Left lung (tissue), 14 donors: Measurements from ENCODE around the gene OR4C13. TPM values are rescaled to one million over a fixed set of nuclear protein-coding genes. Genes with fewer than 3 reads are reported as not detected.
"Not testable (repeated sequence)": the region's sequence is repeated elsewhere in the genome, so short reads cannot be mapped to it uniquely, and the experiment has no call there.

ENCODE experiments used
- ATAC-seq: fragments of 200-7000 bp; cut with Tn5 transposase; one replicate; pipeline ENCODE4 v1.9.1; 2020; ENCODE audit warnings: moderate library complexity
- DNase-seq, 4 donors: peaks; one replicate each; pipeline ENCODE4 v3.0.0-alpha.2; 2013 to 2020
- H3K27ac ChIP-seq, 2 donors: fragments of 200-600 bp; sonication (generic) in 1 of 2; one replicate each; pipeline versions ENCODE4 v1.5.0 to v1.8.0; 2020 to 2021
- H3K27me3 ChIP-seq, 2 donors: fragments of 200-600 bp; sonication (generic) in 1 of 2; one replicate each; pipeline versions ENCODE4 v1.5.0 to v1.8.0; 2020 to 2021
- H3K36me3 ChIP-seq, 2 donors: fragments of 200-600 bp; sonication (generic) in 1 of 2; one replicate each; pipeline versions ENCODE4 v1.5.0 to v1.8.0; 2020 to 2021
- H3K4me1 ChIP-seq, 2 donors: fragments of 200-600 bp; one replicate each; pipeline ENCODE4 v1.8.0; 2021
- H3K4me3 ChIP-seq, 2 donors: fragments of 200-600 bp; sonication (generic) in 1 of 2; one replicate each; pipeline versions ENCODE4 v1.5.0 to v1.8.0; 2020 to 2021; ENCODE audit warnings: mild to moderate bottlenecking in 1 of 2
- H3K9me3 ChIP-seq, 2 donors: fragments of 200-600 bp; sonication (generic) in 1 of 2; one replicate each; pipeline versions ENCODE4 v1.5.0 to v1.8.0; 2020 to 2021
- intact Hi-C, 2 donors: fragments of 100-400 bp; cut with DNase I; formaldehyde crosslinking; loops; one replicate each; pipeline versions ENCODE4 v1.11.2 to v1.14.2; 2022
- long read RNA-seq, 12 donors: library from polyadenylated mRNA in 2 of 12; unstranded in 2 of 12; transcript quantifications; one replicate each; pipeline ENCODE4 v2.0.0 and lab custom pipeline, GENCODE V29; 2019 to 2026
- polyA plus RNA-seq, 6 donors: library from polyadenylated mRNA; unstranded; fragments of 120-200 nt; gene quantifications; one replicate each; pipeline ENCODE4 v1.2.1, GENCODE V29; 2013; ENCODE audit not compliant: insufficient read length in 6 of 6
- total RNA-seq, 2 donors: library from RNA; stranded (reverse); fragmentation: NEBNext Ultra II Directional; extraction: Animal tissue kit (Norgen Biotek cat#: 25700); gene quantifications; one replicate each; pipeline ENCODE4 v1.2.1, GENCODE V29; 2021
- TF ChIP-seq, protein P1 (sequence below), 2 donors: fragments of 200-600 bp; sonication (generic) in 1 of 2; IDR thresholded peaks; one replicate each; pipeline versions ENCODE4 v1.5.0 to v1.8.0; 2021; ENCODE audit warnings: antibody characterized with exemption in 2 of 2
- donor health status: DM: no; HTN: yes; CAD: no.
- donor health status: DM: no; HTN: no; CAD: no.

OR4C13 gene
- total RNA-seq (not detected), polyA plus RNA-seq (not detected)
- long read RNA-seq, donor 1 = 0 reads
- long read RNA-seq, donor 2 = 0 reads
- long read RNA-seq, donor 3 = 0 reads
- long read RNA-seq, donor 4 = 0 reads
- long read RNA-seq, donor 5 = 0 reads
- long read RNA-seq, donor 6 = 0 reads
- long read RNA-seq, donor 7 = 0 reads
- long read RNA-seq, donor 8 = 0 reads
- long read RNA-seq, donor 9 = 0 reads
- long read RNA-seq, donor 10 = 0 reads
- long read RNA-seq, donor 11 = 0 reads
- long read RNA-seq, donor 12 = 0 reads

DNA sequence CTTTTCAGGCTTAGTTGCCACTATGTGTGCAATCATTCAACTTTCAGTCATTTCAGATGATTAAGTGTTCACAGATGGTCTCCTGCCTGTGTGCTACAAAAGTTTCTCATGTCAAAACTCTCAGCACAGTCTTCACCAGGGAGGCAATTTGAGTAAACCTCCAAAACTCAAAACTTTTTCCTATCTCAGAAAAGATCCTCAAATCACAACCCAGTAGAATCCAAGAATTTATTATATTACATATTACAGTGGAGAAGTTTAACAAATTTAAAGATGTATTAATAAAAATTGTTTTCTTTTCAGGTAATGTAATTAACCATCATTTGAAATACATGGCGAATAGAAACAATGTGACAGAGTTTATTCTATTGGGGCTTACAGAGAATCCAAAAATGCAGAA lies at the start of gene OR4C13:
Gene OR4C13, plus strand, starts transcription at position 301 of the 400 bp plus-strand sequence. Its CDS starts 32 bp downstream, at position 333.
- Histone ChIP-seq H3K4me1 (no peaks in the 10 kb centered on the region), H3K9me3 (peaks cover 0 to 10% of the 10 kb centered on the region in 2 donors), H3K4me3 (no peak within 1 kb of the TSS), H3K36me3 (no peaks in the 10 kb centered on the region), H3K27me3 (no peaks in the 10 kb centered on the region), H3K27ac (no peak within 1 kb of the TSS)
- intact Hi-C loops = no loop called here
- ATAC-seq = no peak
- DNase-seq = no peak
- TF ChIP-seq, protein P1, sequence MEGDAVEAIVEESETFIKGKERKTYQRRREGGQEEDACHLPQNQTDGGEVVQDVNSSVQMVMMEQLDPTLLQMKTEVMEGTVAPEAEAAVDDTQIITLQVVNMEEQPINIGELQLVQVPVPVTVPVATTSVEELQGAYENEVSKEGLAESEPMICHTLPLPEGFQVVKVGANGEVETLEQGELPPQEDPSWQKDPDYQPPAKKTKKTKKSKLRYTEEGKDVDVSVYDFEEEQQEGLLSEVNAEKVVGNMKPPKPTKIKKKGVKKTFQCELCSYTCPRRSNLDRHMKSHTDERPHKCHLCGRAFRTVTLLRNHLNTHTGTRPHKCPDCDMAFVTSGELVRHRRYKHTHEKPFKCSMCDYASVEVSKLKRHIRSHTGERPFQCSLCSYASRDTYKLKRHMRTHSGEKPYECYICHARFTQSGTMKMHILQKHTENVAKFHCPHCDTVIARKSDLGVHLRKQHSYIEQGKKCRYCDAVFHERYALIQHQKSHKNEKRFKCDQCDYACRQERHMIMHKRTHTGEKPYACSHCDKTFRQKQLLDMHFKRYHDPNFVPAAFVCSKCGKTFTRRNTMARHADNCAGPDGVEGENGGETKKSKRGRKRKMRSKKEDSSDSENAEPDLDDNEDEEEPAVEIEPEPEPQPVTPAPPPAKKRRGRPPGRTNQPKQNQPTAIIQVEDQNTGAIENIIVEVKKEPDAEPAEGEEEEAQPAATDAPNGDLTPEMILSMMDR (IDR thresholded peaks at IDR 0.05) = no peak

DNA sequence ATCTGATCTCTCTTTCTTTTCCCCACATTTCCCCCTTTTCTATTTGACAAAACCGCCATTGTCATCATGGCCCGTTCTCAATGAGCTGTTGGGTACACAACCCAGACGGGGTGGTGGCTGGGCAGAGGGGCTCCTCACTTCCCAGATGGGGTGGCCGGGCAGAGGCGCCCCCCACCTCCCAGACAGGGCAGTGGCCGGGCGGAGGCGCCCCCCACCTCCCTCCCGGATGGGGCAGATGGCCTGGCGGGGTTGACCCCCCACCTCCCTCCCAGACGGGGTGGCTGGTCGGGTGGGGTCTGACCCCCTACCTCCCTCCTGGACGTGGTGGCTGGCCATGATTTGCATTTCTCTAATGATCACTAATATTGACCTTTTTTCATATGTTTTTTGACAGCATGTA lies 40.7 kb upstream of the OR4C13 start:
- DNase-seq, intact Hi-C loops, H3K27me3 ChIP-seq, H3K4me1 ChIP-seq, H3K4me3 ChIP-seq, H3K27ac ChIP-seq, H3K36me3 ChIP-seq, ATAC-seq: not testable (repeated sequence)
- peaks cover 0 to 21% of the 10 kb centered on the region in 2 donors for H3K9me3 ChIP-seq

DNA sequence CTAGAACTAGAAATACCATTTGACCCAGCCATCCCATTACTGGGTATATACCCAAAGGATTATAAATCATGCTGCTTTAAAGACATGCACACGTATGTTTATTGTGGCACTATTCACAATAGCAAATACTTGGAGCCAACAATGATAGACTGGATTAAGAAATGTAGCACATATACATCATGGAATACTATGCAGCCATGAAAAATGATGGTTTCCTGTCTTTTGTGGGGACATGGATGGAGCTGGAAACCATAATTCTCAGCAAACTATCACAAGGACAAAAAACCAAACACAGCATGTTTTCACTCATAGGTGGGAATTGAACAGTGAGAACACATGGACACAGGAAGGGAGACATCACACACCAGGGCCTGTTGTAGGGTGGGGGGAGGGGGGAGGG lies 3.5 kb upstream of the OR4C13 start:
- DNase-seq, H3K4me3 ChIP-seq, intact Hi-C loops, H3K4me1 ChIP-seq, ATAC-seq, H3K27ac ChIP-seq, H3K27me3 ChIP-seq, H3K36me3 ChIP-seq: not testable (repeated sequence)
- H3K9me3 ChIP-seq = peaks cover 0 to 23% of the 10 kb centered on the region in 2 donors

DNA sequence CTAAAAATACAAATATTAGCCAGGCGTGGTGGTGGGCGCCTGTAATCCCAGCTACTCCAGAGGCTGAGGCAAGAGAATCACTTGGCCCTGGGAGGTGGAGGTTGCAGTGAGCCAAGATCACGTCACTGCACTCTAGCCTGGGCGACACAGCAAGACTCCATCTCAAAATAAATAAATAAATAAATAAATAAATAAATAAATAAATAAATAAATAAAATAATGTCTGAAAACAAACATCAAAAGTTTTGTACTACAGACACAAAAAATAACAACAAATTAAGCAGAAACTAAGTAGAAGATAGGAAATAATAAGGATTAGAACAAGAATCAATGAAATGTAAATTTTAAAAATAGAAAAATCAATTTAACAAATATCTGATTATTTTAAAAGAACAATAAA lies 21.2 kb downstream of the OR4C13 start:
- H3K36me3 ChIP-seq, H3K4me3 ChIP-seq, DNase-seq, H3K27me3 ChIP-seq, intact Hi-C loops, H3K4me1 ChIP-seq, ATAC-seq, H3K9me3 ChIP-seq, H3K27ac ChIP-seq: not testable (repeated sequence)

DNA sequence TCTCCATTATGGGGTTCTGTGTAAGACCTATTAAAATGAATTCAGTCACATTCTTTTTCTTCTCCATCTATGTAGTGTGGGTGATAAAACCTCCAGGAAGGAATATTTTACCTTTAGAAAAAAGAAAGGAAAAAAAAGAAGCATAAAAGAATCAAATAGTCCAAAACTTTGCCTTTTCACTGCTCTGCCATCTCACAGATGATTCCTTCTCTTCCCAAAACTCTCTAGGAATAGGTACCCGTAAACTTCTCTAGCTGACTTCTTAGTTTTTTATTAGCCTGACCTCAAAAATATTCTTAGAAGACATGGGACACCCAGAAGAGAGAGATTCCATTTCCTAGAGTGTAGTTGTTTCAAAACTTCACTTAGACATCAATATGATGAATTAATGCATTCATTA lies 30.2 kb downstream of the OR4C13 start, which contains the start of gene OR4C12:
Gene OR4C12, minus strand, starts transcription at position 101 of the 400 bp plus-strand sequence. Its CDS starts 34 bp downstream, at position 67.
- ATAC-seq, intact Hi-C loops: not testable (repeated sequence)

DNA sequence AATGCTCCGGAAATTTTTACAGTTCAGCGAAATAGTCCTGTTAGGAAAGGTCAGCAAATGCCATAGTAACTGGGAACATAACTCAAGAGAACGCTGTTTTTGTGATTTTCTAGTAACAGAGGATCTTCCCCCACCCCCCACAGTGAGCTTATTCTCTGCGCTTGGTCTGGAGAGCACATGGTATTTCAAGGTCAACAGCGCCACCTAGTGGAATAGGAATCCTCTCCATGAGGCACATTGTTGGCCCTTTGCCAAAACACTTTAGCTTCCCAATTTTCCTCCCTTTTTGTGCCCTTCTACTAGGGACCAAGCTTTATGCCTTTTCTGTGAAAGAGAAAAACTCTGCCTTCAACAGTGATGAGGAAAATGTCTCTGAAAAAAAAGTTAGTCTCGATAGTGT lies 43.4 kb downstream of the OR4C13 start:
- TF ChIP-seq, protein P1 (IDR thresholded peaks at IDR 0.05) = peak; percentile 26 to 48
- Histone ChIP-seq H3K27ac (no peak overlapping the region), H3K4me3 (no peak overlapping the region), H3K27me3 (no peaks in the 10 kb centered on the region), H3K4me1 (no peaks in the 10 kb centered on the region), H3K9me3 (peaks cover 0 to 29% of the 10 kb centered on the region in 2 donors), H3K36me3 (no peaks in the 10 kb centered on the region)
- ATAC-seq (peak; percentile 44), DNase-seq (no peak)
- intact Hi-C loops = no loop called here

More for the DNA sequence above, 30.2 kb downstream of the OR4C13 start, which contains the start of gene OR4C12:
- not testable (repeated sequence) for H3K4me3 ChIP-seq, H3K36me3 ChIP-seq, DNase-seq, H3K9me3 ChIP-seq, H3K4me1 ChIP-seq, H3K27ac ChIP-seq, H3K27me3 ChIP-seq

Other genes starting within 250 kb of the OR4C13 start
- gene OR4C12, start 30.1 kb downstream of the OR4C13 start, total RNA-seq = not detected
- gene OR4C12, start 30.1 kb downstream of the OR4C13 start, polyA plus RNA-seq = not detected
- not detected for gene OR4C45, start 80.5 kb downstream of the OR4C13 start, total RNA-seq
- gene OR4C45, start 80.5 kb downstream of the OR4C13 start, polyA plus RNA-seq = not detected